Lower lobe of right lung (tissue), 2 donors: Measurements from ENCODE around the gene FBXL4. TPM values are rescaled to one million over a fixed set of nuclear protein-coding genes. Genes with fewer than 3 reads are reported as not detected.
A peak's percentile ranks its signal among the peaks of the same experiment; 100 is the strongest.

Experiments used
- ATAC-seq, 2 donors: fragments of 200-7000 bp; cut with Tn5 transposase; one replicate each; pipeline ENCODE4 v1.9.1; 2020 to 2022; ENCODE audit warnings: mild to moderate bottlenecking in 2 of 2, moderate library complexity in 2 of 2
- DNase-seq: peaks from one replicate; pipeline ENCODE4 v3.0.0-alpha.2; 2020
- H3K27ac ChIP-seq: fragments of 200-600 bp; one replicate; pipeline ENCODE4 v1.8.0; 2022
- H3K27me3 ChIP-seq: fragments of 200-600 bp; one replicate; pipeline ENCODE4 v1.8.0; 2022; ENCODE audit warnings: low read depth
- H3K36me3 ChIP-seq: fragments of 200-600 bp; one replicate; pipeline ENCODE4 v1.8.0; 2022; ENCODE audit warnings: mild to moderate bottlenecking
- H3K4me1 ChIP-seq: fragments of 200-600 bp; one replicate; pipeline ENCODE4 v1.8.0; 2022
- H3K4me3 ChIP-seq: fragments of 200-600 bp; one replicate; pipeline ENCODE4 v1.8.0; 2022; ENCODE audit warnings: mild to moderate bottlenecking
- H3K9me3 ChIP-seq: fragments of 200-600 bp; one replicate; pipeline ENCODE4 v1.8.0; 2022
- CTCF ChIP-seq: fragments of 200-600 bp; IDR thresholded peaks from one replicate; pipeline ENCODE4 v1.8.0; 2022; ENCODE audit warnings: antibody characterized with exemption, mild to moderate bottlenecking
- intact Hi-C: fragments of 100-400 bp; cut with DNase I; formaldehyde crosslinking; loops from one replicate; pipeline ENCODE4 v1.11.0; 2022
- total RNA-seq: library from RNA; stranded (reverse); fragmentation: NEBNext Ultra II Directional; extraction: Animal tissue kit (Norgen Biotek cat#: 25700); gene quantifications from one replicate; pipeline ENCODE4 v1.2.1, GENCODE V29; 2021
- donor health status: DM: no; HTN: yes; CAD: no; lungs with severe emphysema.

FBXL4 gene
- total RNA-seq, 1 donor from 2014 or later = 21.1 TPM

- peaks cover 39% of the 10 kb centered on the region for H3K4me1 ChIP-seq
- intact Hi-C loops = loop anchor here (10.0 kb wide), 1 partner anchor 720 kb away; no protein-coding TSS in a partner anchor
- peaks cover 99% of the 10 kb centered on the region for H3K27me3 ChIP-seq
- no peak for TF ChIP-seq CTCF
- H3K36me3 ChIP-seq = no peaks in the 10 kb centered on the region
- DNase-seq (no peak), ATAC-seq (peak in 1 of 2 donors; percentile 5)
- peak overlapping the region; percentile 32 for H3K4me3 ChIP-seq
- no peaks in the 10 kb centered on the region for H3K9me3 ChIP-seq
- H3K27ac ChIP-seq = no peak overlapping the region
Measured at GRCh38 chr6:98844244-98845210, 103.2 kb downstream of the FBXL4 start.

- TF ChIP-seq CTCF = no peak
- intact Hi-C loops = loop anchor here (10.0 kb wide), 1 partner anchor 719 kb away; no protein-coding TSS in a partner anchor
- Histone ChIP-seq H3K9me3 (no peaks in the 10 kb centered on the region), H3K4me1 (peaks cover 37% of the 10 kb centered on the region), H3K36me3 (no peaks in the 10 kb centered on the region), H3K4me3 (no peak overlapping the region), H3K27me3 (peaks cover 100% of the 10 kb centered on the region), H3K27ac (no peak overlapping the region)
- DNase-seq (no peak), ATAC-seq (no peak)
Measured at GRCh38 chr6:98843271-98844243, 104.2 kb downstream of the FBXL4 start.

GRCh38 chr6:98842342-98843180 is 105.2 kb downstream of the FBXL4 start:
- intact Hi-C loops = loop anchor here (10.0 kb wide), 1 partner anchor 718 kb away; no protein-coding TSS in a partner anchor
- H3K27ac ChIP-seq = no peak overlapping the region
- no peaks in the 10 kb centered on the region for H3K36me3 ChIP-seq
- peaks cover 100% of the 10 kb centered on the region for H3K27me3 ChIP-seq
- no peak overlapping the region for H3K4me3 ChIP-seq
- no peak for TF ChIP-seq CTCF
- H3K4me1 ChIP-seq = peaks cover 27% of the 10 kb centered on the region
- no peak for DNase-seq
- no peaks in the 10 kb centered on the region for H3K9me3 ChIP-seq
- no peak for ATAC-seq

- intact Hi-C loops = loop anchor here (10.0 kb wide), 1 partner anchor 717 kb away; no protein-coding TSS in a partner anchor
- TF ChIP-seq CTCF = no peak
- Histone ChIP-seq H3K4me1 (peaks cover 26% of the 10 kb centered on the region), H3K9me3 (no peaks in the 10 kb centered on the region), H3K27ac (no peak overlapping the region), H3K27me3 (peaks cover 100% of the 10 kb centered on the region), H3K4me3 (no peak overlapping the region), H3K36me3 (no peaks in the 10 kb centered on the region)
- ATAC-seq = no peak
- DNase-seq = no peak
Measured at GRCh38 chr6:98841621-98842341, 106.0 kb downstream of the FBXL4 start.
